GM19099 (cell line): Measurements from ENCODE around the gene PDE2A.

Experiments used
- POLR2A ChIP-seq: IDR thresholded peaks from 3 replicates; pipeline ENCODE4 v1.6.1; 2011; ENCODE audit warnings: low read depth; ENCODE audit not compliant: insufficient read length; ENCODE audit errors: extremely low read depth

Gene PDE2A

GRCh38 chr11:72630104-72630852, 43.9 kb downstream of the PDE2A start:
- TF ChIP-seq POLR2A: no peak

GRCh38 chr11:72629266-72629665, 45.0 kb downstream of the PDE2A start:
- no peak for TF ChIP-seq POLR2A

GRCh38 chr11:72627594-72628281, 46.5 kb downstream of the PDE2A start:
- TF ChIP-seq POLR2A: no peak

GRCh38 chr11:72626414-72626936, 47.7 kb downstream of the PDE2A start:
- no peak for TF ChIP-seq POLR2A

GRCh38 chr11:72625691-72626413, 48.4 kb downstream of the PDE2A start:
- no peak for TF ChIP-seq POLR2A

- no peak for TF ChIP-seq POLR2A
These were observed 49.6 kb downstream of the PDE2A start for GRCh38 chr11:72624496-72625201.

- TF ChIP-seq POLR2A: no peak
These were observed 51.2 kb downstream of the PDE2A start for GRCh38 chr11:72623052-72623451.

GRCh38 chr11:72621008-72621610, 53.1 kb downstream of the PDE2A start:
- TF ChIP-seq POLR2A: no peak

- TF ChIP-seq POLR2A: no peak
These were observed 55.4 kb downstream of the PDE2A start for GRCh38 chr11:72618803-72619202.

- no peak for TF ChIP-seq POLR2A
These were observed 57.0 kb downstream of the PDE2A start for GRCh38 chr11:72617080-72617762.

- no peak for TF ChIP-seq POLR2A
These were observed 57.6 kb downstream of the PDE2A start for GRCh38 chr11:72616655-72617054.

- TF ChIP-seq POLR2A: no peak
These were observed 58.9 kb downstream of the PDE2A start for GRCh38 chr11:72615329-72615728.

GRCh38 chr11:72614381-72614780, 59.8 kb downstream of the PDE2A start:
- TF ChIP-seq POLR2A: no peak

GRCh38 chr11:72613977-72614376, 60.2 kb downstream of the PDE2A start:
- no peak for TF ChIP-seq POLR2A
